HepG2 (cell line): ENCODE measurements around the gene PHRF1. TPM values are rescaled to one million over a fixed set of nuclear protein-coding genes. Genes with fewer than 3 reads are reported as not detected.
A peak's percentile ranks its signal among the peaks of the same experiment; 100 is the strongest.

Experiments used
- EEA1 ChIP-seq: sonication (generic); formaldehyde crosslinking; IDR thresholded peaks from 2 replicates; pipeline ENCODE4 v1.5.1; 2020; ENCODE audit warnings: mild to moderate bottlenecking, missing genetic modification reagents, borderline replicate concordance
- GLI4 ChIP-seq: sonication (generic); formaldehyde crosslinking; IDR thresholded peaks from 2 replicates; pipeline ENCODE4 v1.5.1; 2020; ENCODE audit warnings: missing genetic modification reagents, mild to moderate bottlenecking, moderate library complexity, borderline replicate concordance
- GPN1 ChIP-seq: sonication (generic); formaldehyde crosslinking; IDR thresholded peaks from 2 replicates; pipeline ENCODE4 v1.5.1; 2020; ENCODE audit warnings: missing genetic modification reagents, borderline replicate concordance
- HMGXB3 ChIP-seq: sonication (generic); formaldehyde crosslinking; IDR thresholded peaks from 2 replicates; pipeline ENCODE4 v1.4.0; 2020; ENCODE audit warnings: missing genetic modification reagents, borderline replicate concordance
- IRF1 ChIP-seq: sonication (generic); formaldehyde crosslinking; IDR thresholded peaks from 2 replicates; pipeline ENCODE4 v1.4.0; 2020; ENCODE audit warnings: low read depth, mild to moderate bottlenecking, missing genetic modification reagents
- JDP2 ChIP-seq: sonication (generic); formaldehyde crosslinking; IDR thresholded peaks from 2 replicates; pipeline ENCODE4 v1.8.1; 2022; ENCODE audit warnings: missing genetic modification reagents, borderline replicate concordance
- NR2F2 ChIP-seq: IDR thresholded peaks from 2 replicates; pipeline ENCODE4 v1.6.1; 2012; ENCODE audit warnings: low read depth, inconsistent platforms, borderline replicate concordance
- PHB2 ChIP-seq: fragments of 450-650 bp; IDR thresholded peaks from 2 replicates; pipeline ENCODE4 v1.6.1; 2018; ENCODE audit not compliant: partially characterized antibody
- RCOR2 ChIP-seq: IDR thresholded peaks from 2 replicates; pipeline ENCODE4 v1.6.1; 2016; ENCODE audit warnings: missing biosample characterization, missing genetic modification reagents
- RFXANK ChIP-seq: IDR thresholded peaks from 2 replicates; pipeline ENCODE4 v1.6.1; 2016
- TMF1 ChIP-seq: sonication (generic); formaldehyde crosslinking; IDR thresholded peaks from 2 replicates; pipeline ENCODE4 v1.8.1; 2022; ENCODE audit warnings: low read depth, missing genetic modification reagents
- ZBTB10 ChIP-seq: sonication (generic); formaldehyde crosslinking; IDR thresholded peaks from 2 replicates; pipeline ENCODE4 v1.4.0; 2020; ENCODE audit warnings: missing genetic modification reagents, borderline replicate concordance
- ZNF121 ChIP-seq: sonication (generic); formaldehyde crosslinking; IDR thresholded peaks from 2 replicates; pipeline ENCODE4 v1.5.0; 2020; ENCODE audit warnings: mild to moderate bottlenecking, missing genetic modification reagents
- ZNF136 ChIP-seq: sonication (generic); formaldehyde crosslinking; IDR thresholded peaks from 2 replicates; pipeline ENCODE4 v1.8.1; 2022; ENCODE audit warnings: low read depth, mild to moderate bottlenecking, moderate library complexity, missing genetic modification reagents
- ZNF180 ChIP-seq: sonication (generic); formaldehyde crosslinking; IDR thresholded peaks from 2 replicates; pipeline ENCODE4 v1.4.0; 2020; ENCODE audit warnings: low read depth, missing genetic modification reagents, borderline replicate concordance
- ZNF234 ChIP-seq: sonication (generic); formaldehyde crosslinking; conservative IDR thresholded peaks from 2 replicates; pipeline ENCODE4 v1.5.1; 2020; ENCODE audit warnings: mild to moderate bottlenecking, missing genetic modification reagents
- ZNF274 ChIP-seq: sonication (generic); formaldehyde crosslinking; IDR thresholded peaks from 2 replicates; pipeline ENCODE4 v1.5.1; 2020; ENCODE audit warnings: mild to moderate bottlenecking, missing genetic modification reagents
- ZNF790 ChIP-seq: sonication (generic); formaldehyde crosslinking; IDR thresholded peaks from 2 replicates; pipeline ENCODE4 v1.8.0; 2022; ENCODE audit warnings: missing genetic modification reagents, mild to moderate bottlenecking, borderline replicate concordance
- ZNF891 ChIP-seq: sonication (generic); formaldehyde crosslinking; IDR thresholded peaks from 2 replicates; pipeline ENCODE4 v1.5.0; 2020; ENCODE audit warnings: mild to moderate bottlenecking, missing genetic modification reagents
- polyA plus RNA-seq, 8 experiments: library from polyadenylated mRNA; depleted of rRNA in 3 of 8; stranded (reverse) in 7 of 8; unstranded in 1 of 8; fragments of >200 nt; fragmentation: Illumina TruSeq in 4 of 8; extraction: Trizol in 4 of 8; gene quantifications; 2 replicates each; pipeline versions ENCODE4 v1.2.1 to v1.2.3, GENCODE V29; 2011 to 2016; ENCODE audit warnings: low read depth in 4 of 8, missing spikeins in 1 of 8, mixed read lengths in 1 of 8; ENCODE audit not compliant: insufficient read depth in 1 of 8
- total RNA-seq, 5 experiments: library from RNA; depleted of rRNA; stranded (reverse); fragments of >200 nt; fragmentation: Illumina TruSeq; extraction: Trizol; gene quantifications; 2 replicates each; pipeline ENCODE4 v1.2.3, GENCODE V29; 2016; ENCODE audit warnings: low read depth in 1 of 5

The PHRF1 gene
- total and polyA plus RNA-seq, 2 of the 13 experiments (the other 11 are each of a cell fraction or from before 2014, with no cell fraction given) = 8.2 to 16.7 TPM

GRCh38 chr11:561148-562003 lies 14.9 kb upstream of the PHRF1 start (continued):
- TF ChIP-seq ZBTB10 (CRISPR knock-in tag) (no peak; the same call in 1 of the 2 replicates), IRF1 (CRISPR knock-in tag) (no peak), ZNF790 (CRISPR knock-in tag) (peak; percentile 36; the same call in 1 of the 2 replicates), TMF1 (CRISPR knock-in tag) (no peak), PHB2 (no peak), NR2F2 (no peak), ZNF136 (CRISPR knock-in tag) (no peak), JDP2 (CRISPR knock-in tag) (no peak), GLI4 (no peak), ZNF121 (CRISPR knock-in tag) (peak; percentile 19; the same call in 1 of the 2 replicates), RCOR2 (CRISPR knock-in tag) (no peak), ZNF274 (no peak), HMGXB3 (CRISPR knock-in tag) (0 out of 2 replicates have a peak, but pooled peaks have one; percentile 14), ZNF234 (CRISPR knock-in tag) (no peak), RFXANK (CRISPR knock-in tag) (no peak), ZNF180 (CRISPR knock-in tag) (no peak), EEA1 (no peak), GPN1 (CRISPR knock-in tag) (no peak), ZNF891 (CRISPR knock-in tag) (no peak)
